Trophoblast cell (in vitro differentiated cells and primary cell): Measurements from ENCODE around the gene TWIST2.

Source experiments
- DNase-seq, 2 donors: peaks; one replicate each; pipeline ENCODE4 v3.0.0-alpha.2; 2016
- H2AFZ ChIP-seq: 2 replicates; pipeline ENCODE4 v1.6.1; 2013; ENCODE audit warnings: low read length, moderate library complexity, mild to moderate bottlenecking; ENCODE audit not compliant: insufficient read depth, poor library complexity
- H2AK5ac ChIP-seq: 2 replicates; pipeline ENCODE4 v1.6.1; 2013; ENCODE audit warnings: mild to moderate bottlenecking, low read length
- H2BK120ac ChIP-seq: 2 replicates; pipeline ENCODE4 v1.6.1; 2013; ENCODE audit warnings: low read length, mild to moderate bottlenecking, moderate library complexity; ENCODE audit not compliant: insufficient read depth, poor library complexity
- H2BK12ac ChIP-seq: 2 replicates; pipeline ENCODE4 v1.6.1; 2013; ENCODE audit warnings: mild to moderate bottlenecking, low read length, moderate library complexity
- H2BK5ac ChIP-seq: 2 replicates; pipeline ENCODE4 v1.6.1; 2013; ENCODE audit warnings: low read length, low read depth, moderate library complexity, mild to moderate bottlenecking; ENCODE audit not compliant: poor library complexity
- H3K14ac ChIP-seq: 2 replicates; pipeline ENCODE4 v1.6.1; 2013; ENCODE audit warnings: mild to moderate bottlenecking, low read length
- H3K18ac ChIP-seq: 2 replicates; pipeline ENCODE4 v1.6.1; 2013; ENCODE audit warnings: mild to moderate bottlenecking, low read length
- H3K23ac ChIP-seq: 2 replicates; pipeline ENCODE4 v1.6.1; 2013; ENCODE audit warnings: low read length
- H3K27ac ChIP-seq: 2 replicates; pipeline ENCODE4 v1.5.1; 2013; ENCODE audit warnings: low read depth, mild to moderate bottlenecking, inconsistent platforms, low read length, moderate library complexity
- H3K27me3 ChIP-seq: 2 replicates; pipeline ENCODE4 v1.6.1; 2013; ENCODE audit warnings: inconsistent platforms, mild to moderate bottlenecking, low read length, moderate library complexity; ENCODE audit not compliant: insufficient read depth
- H3K36me3 ChIP-seq, 2 experiments: 1 replicate in 1 of 2; 2 replicates in 1 of 2; pipeline ENCODE4 v1.6.1; 2013; ENCODE audit warnings: low read length in 2 of 2, mild to moderate bottlenecking in 2 of 2, moderate library complexity in 1 of 2; ENCODE audit not compliant: insufficient read depth in 2 of 2, control insufficient read depth in 1 of 2
- H3K4ac ChIP-seq: 2 replicates; pipeline ENCODE4 v1.6.1; 2013; ENCODE audit warnings: low read depth, mild to moderate bottlenecking, low read length, moderate library complexity
- H3K4me1 ChIP-seq, 2 experiments: 1 replicate in 1 of 2; 2 replicates in 1 of 2; pipeline ENCODE4 v1.6.1; 2013; ENCODE audit warnings: low read length in 2 of 2, mild to moderate bottlenecking in 2 of 2, moderate library complexity in 1 of 2; ENCODE audit not compliant: insufficient read depth in 2 of 2, control insufficient read depth in 1 of 2
- H3K4me2 ChIP-seq: 2 replicates; pipeline ENCODE4 v1.6.1; 2013; ENCODE audit warnings: inconsistent platforms, mild to moderate bottlenecking, low read length, moderate library complexity
- H3K4me3 ChIP-seq: 2 replicates; pipeline ENCODE4 v1.5.1; 2013; ENCODE audit warnings: mild to moderate bottlenecking, low read depth, low read length, inconsistent platforms
- H3K79me1 ChIP-seq: one replicate; pipeline ENCODE4 v1.6.1; 2013; ENCODE audit warnings: low read length
- H3K79me2 ChIP-seq: 2 replicates; pipeline ENCODE4 v1.6.1; 2013; ENCODE audit warnings: low read length, mild to moderate bottlenecking; ENCODE audit not compliant: control insufficient read depth, insufficient read depth, poor library complexity
- H3K9ac ChIP-seq: 2 replicates; pipeline ENCODE4 v1.6.1; 2013; ENCODE audit warnings: mild to moderate bottlenecking, low read length
- H3K9me3 ChIP-seq: 2 replicates; pipeline ENCODE4 v1.6.1; 2013; ENCODE audit warnings: low read depth, mild to moderate bottlenecking, control low read depth, inconsistent platforms, low read length; ENCODE audit not compliant: insufficient read depth
- H4K12ac ChIP-seq: 2 replicates; pipeline ENCODE4 v1.6.1; 2013; ENCODE audit warnings: low read depth, mild to moderate bottlenecking, low read length, moderate library complexity
- H4K8ac ChIP-seq: 2 replicates; pipeline ENCODE4 v1.6.1; 2013; ENCODE audit warnings: low read depth, mild to moderate bottlenecking, low read length, moderate library complexity
- H4K91ac ChIP-seq: one replicate; pipeline ENCODE4 v1.6.1; 2013; ENCODE audit warnings: low read depth, mild to moderate bottlenecking, low read length, moderate library complexity
- WGBS: extraction: QIAGEN DNeasy Blood & Tissue Kit; methylation state at CpG from one replicate; pipeline ENCODE4 v1.1.7; 2013; ENCODE audit warnings: missing lambda C conversion rate; ENCODE audit not compliant: insufficient read length, insufficient coverage; ENCODE audit errors: extremely low coverage; 5-methylcytosine and 5-hydroxymethylcytosine counted together

Gene TWIST2

GRCh38 chr2:238926761-238927611, 79.1 kb downstream of the TWIST2 start:
- H3K9ac ChIP-seq: no peak overlapping the region
- no peak overlapping the region for H3K18ac ChIP-seq
- no peaks in the 10 kb centered on the region for H3K27me3 ChIP-seq
- H3K4ac ChIP-seq: no peak overlapping the region
- WGBS: no CpG with 5 or more reads among the region's 24 CpGs
- no peak overlapping the region for H2BK12ac ChIP-seq
- H3K23ac ChIP-seq: no peak overlapping the region
- no peak overlapping the region for H4K91ac ChIP-seq
- H4K12ac ChIP-seq: no peak overlapping the region
- H3K4me1 ChIP-seq: no peaks in the 10 kb centered on the region
- H2BK5ac ChIP-seq: no peak overlapping the region
- no peaks in the 10 kb centered on the region for H3K36me3 ChIP-seq
- no peak overlapping the region for H4K8ac ChIP-seq
- no peak overlapping the region for H2BK120ac ChIP-seq
- no peaks in the 10 kb centered on the region for H3K79me1 ChIP-seq
- no peak for DNase-seq
- no peak overlapping the region for H2AFZ ChIP-seq
- H3K4me2 ChIP-seq: no peak overlapping the region
- no peak overlapping the region for H3K14ac ChIP-seq
- H3K4me3 ChIP-seq: no peak overlapping the region
- no peak overlapping the region for H2AK5ac ChIP-seq
- H3K27ac ChIP-seq: no peak overlapping the region
- no peaks in the 10 kb centered on the region for H3K79me2 ChIP-seq
- H3K9me3 ChIP-seq: no peaks in the 10 kb centered on the region

GRCh38 chr2:238927746-238928519, 80.0 kb downstream of the TWIST2 start:
- Histone ChIP-seq H2BK5ac (no peak overlapping the region), H3K27me3 (no peaks in the 10 kb centered on the region), H3K14ac (no peak overlapping the region), H4K12ac (no peak overlapping the region), H3K23ac (no peak overlapping the region), H4K8ac (no peak overlapping the region), H3K4ac (no peak overlapping the region), H3K4me1 (no peaks in the 10 kb centered on the region), H3K4me3 (no peak overlapping the region), H2BK12ac (no peak overlapping the region), H3K18ac (no peak overlapping the region), H3K36me3 (no peaks in the 10 kb centered on the region), H2BK120ac (no peak overlapping the region), H3K27ac (no peak overlapping the region), H3K9ac (no peak overlapping the region), H3K4me2 (no peak overlapping the region), H4K91ac (no peak overlapping the region), H3K79me1 (no peaks in the 10 kb centered on the region), H2AK5ac (no peak overlapping the region), H3K79me2 (no peaks in the 10 kb centered on the region), H2AFZ (no peak overlapping the region), H3K9me3 (no peaks in the 10 kb centered on the region)
- WGBS: no CpG with 5 or more reads among the region's 14 CpGs
- no peak for DNase-seq

GRCh38 chr2:238928520-238929241, 80.8 kb downstream of the TWIST2 start:
- no peak overlapping the region for H3K27ac ChIP-seq
- H2AFZ ChIP-seq: no peak overlapping the region
- WGBS: no CpG with 5 or more reads among the region's 18 CpGs
- H4K91ac ChIP-seq: no peak overlapping the region
- H4K12ac ChIP-seq: no peak overlapping the region
- H3K9ac ChIP-seq: no peak overlapping the region
- no peak overlapping the region for H2AK5ac ChIP-seq
- no peak overlapping the region for H2BK5ac ChIP-seq
- no peak overlapping the region for H3K18ac ChIP-seq
- no peaks in the 10 kb centered on the region for H3K36me3 ChIP-seq
- no peak overlapping the region for H3K4me2 ChIP-seq
- no peak for DNase-seq
- H3K9me3 ChIP-seq: no peaks in the 10 kb centered on the region
- no peaks in the 10 kb centered on the region for H3K79me1 ChIP-seq
- H2BK120ac ChIP-seq: no peak overlapping the region
- H3K4ac ChIP-seq: no peak overlapping the region
- H3K14ac ChIP-seq: no peak overlapping the region
- H3K27me3 ChIP-seq: no peaks in the 10 kb centered on the region
- H3K4me1 ChIP-seq: no peaks in the 10 kb centered on the region
- no peak overlapping the region for H2BK12ac ChIP-seq
- no peak overlapping the region for H3K4me3 ChIP-seq
- H4K8ac ChIP-seq: no peak overlapping the region
- no peaks in the 10 kb centered on the region for H3K79me2 ChIP-seq
- no peak overlapping the region for H3K23ac ChIP-seq

- Histone ChIP-seq H2AFZ (no peak overlapping the region), H3K4me2 (no peak overlapping the region), H3K36me3 (no peaks in the 10 kb centered on the region), H3K18ac (no peak overlapping the region), H4K12ac (no peak overlapping the region), H2BK5ac (no peak overlapping the region), H4K91ac (no peak overlapping the region), H2AK5ac (no peak overlapping the region), H3K79me1 (no peaks in the 10 kb centered on the region), H3K4me1 (no peaks in the 10 kb centered on the region), H3K9me3 (no peaks in the 10 kb centered on the region), H3K27ac (no peak overlapping the region), H2BK12ac (no peak overlapping the region), H3K4ac (no peak overlapping the region), H3K14ac (no peak overlapping the region), H3K79me2 (no peaks in the 10 kb centered on the region), H4K8ac (no peak overlapping the region), H2BK120ac (no peak overlapping the region), H3K4me3 (no peak overlapping the region), H3K27me3 (no peaks in the 10 kb centered on the region), H3K23ac (no peak overlapping the region), H3K9ac (no peak overlapping the region)
- DNase-seq: no peak
- no CpG with 5 or more reads among the region's 12 CpGs for WGBS
These were observed 81.6 kb downstream of the TWIST2 start for GRCh38 chr2:238929242-238930081.
